Fibroblast of skin of left quadriceps (primary cell): Measurements from ENCODE around the gene ZFR2.
"Not testable (repeated sequence)": the region's sequence is repeated elsewhere in the genome, so short reads cannot be mapped to it uniquely, and the experiment has no call there.

Source experiments
- DNase-seq, 2 experiments: peaks; one replicate each; pipeline ENCODE4 v3.0.0-alpha.2; 2013; ENCODE audit warnings: low read depth in 2 of 2

The ZFR2 gene

DNA sequence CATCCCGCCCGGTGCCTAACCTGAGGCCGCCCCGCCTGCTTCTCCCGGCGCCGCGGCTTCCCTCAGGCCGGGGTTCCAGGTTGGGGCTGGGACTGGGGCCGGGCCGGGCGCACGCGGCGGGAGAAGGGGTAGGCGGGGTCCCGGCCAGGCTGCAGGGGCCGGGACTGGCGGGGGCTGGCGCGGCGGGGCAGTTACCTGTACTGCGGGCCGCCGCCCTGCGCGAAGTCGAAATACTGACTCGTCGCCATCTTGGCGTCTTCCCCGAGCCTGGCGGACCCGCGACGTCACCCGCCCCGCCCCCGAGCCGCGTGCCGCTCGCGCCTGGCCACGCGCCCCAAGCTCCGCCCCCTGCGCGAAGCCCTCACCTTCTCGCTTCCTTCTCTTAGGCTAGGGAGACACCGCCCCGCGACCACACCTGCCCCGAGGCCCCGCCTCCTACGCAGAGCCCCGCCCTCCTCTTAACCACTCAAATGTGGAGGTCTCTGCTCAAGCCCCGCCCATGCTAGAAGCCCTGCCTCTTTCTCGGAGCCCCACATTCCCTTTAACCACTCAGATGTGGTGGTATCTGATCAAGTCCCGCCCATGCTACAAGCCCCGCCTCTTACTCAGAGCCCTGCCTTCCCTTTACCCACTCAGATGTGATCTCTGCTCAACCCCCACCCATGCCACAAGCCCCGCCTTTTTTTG is at the start of gene ZFR2:
Gene ZFR2, minus strand, starts transcription at position 269 of the 687 bp plus-strand sequence. Its CDS starts 21 bp downstream, at position 248.
- no peak for DNase-seq

DNA sequence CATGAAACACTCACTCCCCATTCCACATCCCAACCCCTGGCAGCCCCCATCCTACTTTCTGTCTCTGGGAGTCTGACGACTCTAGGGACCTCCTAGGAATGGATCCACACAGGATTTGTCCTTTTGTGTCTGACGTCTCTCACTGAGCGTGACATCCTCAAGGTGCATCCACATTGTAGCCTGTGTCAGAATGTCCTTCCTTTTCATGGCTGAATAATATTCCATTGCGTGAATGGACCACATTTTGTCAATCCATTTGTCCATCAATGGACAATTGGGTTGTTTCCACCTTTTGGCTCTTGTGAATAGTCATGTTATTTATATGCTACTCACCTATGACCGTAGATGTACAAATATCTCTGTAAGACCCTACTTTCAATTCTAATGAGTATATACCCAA is 47.2 kb upstream of the ZFR2 start:
- DNase-seq: no peak

DNA sequence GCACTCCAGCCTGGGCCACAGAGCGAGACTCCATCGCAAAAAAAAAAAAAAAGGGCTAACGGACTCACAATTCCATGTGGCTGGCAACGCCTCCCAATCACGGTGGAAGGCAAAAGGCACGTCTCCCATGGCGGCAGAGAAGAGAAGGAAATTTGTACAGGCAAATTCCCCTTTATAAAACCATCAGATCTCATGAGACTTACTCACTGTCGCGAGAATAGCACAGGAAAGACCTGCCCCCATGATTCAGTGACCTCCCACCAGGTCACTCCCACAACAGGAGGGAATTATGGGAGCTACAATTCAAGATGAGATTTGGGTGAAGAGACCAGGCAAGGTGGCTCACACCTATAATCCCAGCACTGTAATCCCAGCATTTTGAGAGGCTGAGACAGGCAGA is 45.4 kb upstream of the ZFR2 start:
- DNase-seq: no peak

DNA sequence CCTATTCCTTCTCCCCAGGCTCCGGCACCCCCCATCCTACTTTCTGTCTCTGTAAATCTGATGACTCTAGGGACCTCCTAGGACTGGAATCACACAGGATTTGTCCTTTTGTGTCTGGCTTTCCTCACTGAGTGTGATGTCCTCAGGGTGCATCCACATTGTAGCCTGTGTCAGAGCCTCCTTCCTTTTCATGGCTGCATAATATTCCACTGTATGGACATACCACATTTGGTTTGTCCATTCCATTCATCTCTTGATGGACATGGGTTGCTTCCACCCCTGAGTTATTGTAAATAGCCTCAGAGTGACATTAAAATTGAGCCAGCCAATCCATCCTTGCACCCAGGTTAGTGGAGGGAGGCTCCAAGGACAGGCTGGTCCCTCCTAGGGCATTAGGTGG is 41.3 kb upstream of the ZFR2 start:
- DNase-seq: no peak

DNA sequence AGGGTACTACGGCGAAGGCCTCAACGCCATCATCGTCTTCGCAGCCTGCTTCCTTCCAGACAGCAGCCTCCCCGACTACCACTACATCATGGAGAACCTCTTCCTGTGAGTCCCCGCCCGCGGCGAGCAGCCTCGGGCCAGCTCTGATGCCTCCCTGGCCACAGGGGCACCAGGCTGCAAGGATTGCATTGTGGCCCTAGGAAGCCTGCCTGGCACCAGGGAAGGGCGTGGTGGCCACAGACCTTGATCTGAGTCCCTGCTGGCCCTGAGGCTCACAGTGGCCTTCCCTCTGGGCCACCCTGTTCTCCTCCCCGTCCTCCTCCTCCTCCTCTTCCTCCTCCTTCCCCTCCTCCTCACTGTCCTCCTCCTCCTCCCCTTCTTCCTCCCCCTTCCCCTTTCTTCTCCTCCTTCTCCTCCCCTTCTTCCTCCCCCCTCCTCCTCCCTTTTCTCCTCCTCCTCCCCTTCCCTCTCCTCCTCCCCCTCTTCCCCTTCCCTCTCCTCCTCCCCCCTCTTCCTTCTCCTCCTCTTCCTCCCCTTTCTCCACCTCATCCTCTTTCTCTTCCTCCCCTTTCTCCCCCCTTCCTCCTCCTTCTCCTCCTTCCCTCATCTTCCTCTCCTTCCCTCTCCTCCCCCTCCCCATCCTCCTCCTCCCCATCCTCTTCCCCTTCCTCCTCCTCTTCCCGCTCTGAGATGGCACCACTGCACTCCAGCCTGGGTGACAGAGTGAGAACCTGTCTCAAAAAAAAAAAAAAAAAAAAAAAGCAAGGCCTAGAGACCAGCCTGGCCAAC is 39.6 kb upstream of the ZFR2 start:
- DNase-seq: no peak

DNA sequence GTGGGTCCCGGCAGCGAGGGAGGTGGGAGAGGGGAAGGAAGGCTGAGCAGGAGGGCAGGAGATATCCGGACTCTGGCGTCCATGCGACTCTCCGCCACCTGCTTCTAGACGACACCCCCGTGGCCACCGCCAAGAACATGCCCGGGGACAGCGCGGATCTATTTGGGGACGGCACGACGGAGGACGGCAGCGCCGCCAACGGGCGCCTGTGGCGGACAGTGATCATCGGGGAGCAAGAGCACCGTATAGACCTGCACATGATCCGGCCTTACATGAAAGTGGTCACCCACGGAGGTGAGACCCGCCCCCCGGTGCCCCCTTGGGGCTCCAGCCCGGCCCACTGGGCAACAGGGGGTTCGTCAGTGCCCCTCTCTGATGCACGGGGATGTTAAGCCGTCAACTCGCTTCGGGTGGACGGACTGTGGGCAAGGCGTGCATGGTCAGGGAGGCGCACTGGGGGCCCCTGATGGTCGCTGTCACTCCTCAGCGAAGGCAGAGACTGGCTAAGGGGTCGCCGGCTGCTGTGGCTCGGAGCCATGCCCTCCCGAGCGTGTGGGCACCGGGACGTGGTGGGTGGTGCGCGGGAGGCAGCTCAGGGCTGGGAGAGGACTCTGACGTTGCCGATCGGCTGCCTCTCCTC is 38.9 kb upstream of the ZFR2 start:
- no peak for DNase-seq

DNA sequence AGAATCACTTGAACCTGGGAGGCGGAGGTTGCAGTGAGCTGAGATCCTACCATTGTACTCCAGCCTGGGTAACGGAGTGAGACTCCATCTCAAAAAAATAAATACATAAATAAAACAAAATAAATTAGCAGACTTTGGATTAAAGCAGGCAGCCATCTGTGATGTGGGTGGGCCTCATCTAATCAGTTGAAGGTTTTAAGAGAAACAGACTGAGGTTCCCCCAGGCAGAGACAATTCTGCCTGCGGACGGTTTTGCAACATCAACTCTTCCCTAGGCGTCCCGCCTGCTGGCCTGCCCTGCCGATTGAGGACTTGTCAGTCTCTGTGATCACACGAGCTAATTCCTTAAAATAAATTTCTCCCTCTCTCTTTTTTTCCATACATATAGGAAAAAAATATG is 35.4 kb upstream of the ZFR2 start:
- DNase-seq: no peak

DNA sequence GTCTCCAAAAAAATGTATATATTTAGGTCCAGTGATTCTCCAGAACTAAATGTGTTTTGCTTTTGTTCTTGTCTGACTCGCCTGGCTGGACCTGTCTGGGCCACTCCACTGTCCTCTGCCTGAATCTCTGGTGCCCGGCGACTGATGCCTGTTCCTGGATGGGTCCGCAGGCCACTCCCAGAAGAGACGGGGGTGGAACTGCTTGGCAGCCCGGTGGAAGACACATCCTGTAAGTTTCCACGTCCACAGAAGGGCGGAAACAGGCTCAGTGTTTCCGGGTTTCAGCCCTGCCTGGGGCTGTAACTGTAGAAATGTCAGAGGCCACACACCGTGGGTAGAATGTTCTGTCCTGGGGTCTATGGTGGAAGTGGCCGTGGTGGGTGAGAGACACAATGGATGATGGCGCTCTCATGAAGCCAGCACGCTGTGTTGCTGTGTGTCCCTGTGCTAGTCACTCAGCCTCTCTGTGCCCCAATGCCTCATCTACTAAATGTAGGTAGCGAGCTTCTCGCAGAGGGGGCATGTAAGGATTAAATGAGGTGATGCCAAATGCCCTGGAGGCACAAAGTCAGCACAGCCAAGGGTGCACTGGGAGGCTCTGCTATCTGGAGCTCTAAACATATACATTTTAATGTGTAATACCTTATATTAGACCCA is 33.6 kb upstream of the ZFR2 start:
- DNase-seq: no peak

DNA sequence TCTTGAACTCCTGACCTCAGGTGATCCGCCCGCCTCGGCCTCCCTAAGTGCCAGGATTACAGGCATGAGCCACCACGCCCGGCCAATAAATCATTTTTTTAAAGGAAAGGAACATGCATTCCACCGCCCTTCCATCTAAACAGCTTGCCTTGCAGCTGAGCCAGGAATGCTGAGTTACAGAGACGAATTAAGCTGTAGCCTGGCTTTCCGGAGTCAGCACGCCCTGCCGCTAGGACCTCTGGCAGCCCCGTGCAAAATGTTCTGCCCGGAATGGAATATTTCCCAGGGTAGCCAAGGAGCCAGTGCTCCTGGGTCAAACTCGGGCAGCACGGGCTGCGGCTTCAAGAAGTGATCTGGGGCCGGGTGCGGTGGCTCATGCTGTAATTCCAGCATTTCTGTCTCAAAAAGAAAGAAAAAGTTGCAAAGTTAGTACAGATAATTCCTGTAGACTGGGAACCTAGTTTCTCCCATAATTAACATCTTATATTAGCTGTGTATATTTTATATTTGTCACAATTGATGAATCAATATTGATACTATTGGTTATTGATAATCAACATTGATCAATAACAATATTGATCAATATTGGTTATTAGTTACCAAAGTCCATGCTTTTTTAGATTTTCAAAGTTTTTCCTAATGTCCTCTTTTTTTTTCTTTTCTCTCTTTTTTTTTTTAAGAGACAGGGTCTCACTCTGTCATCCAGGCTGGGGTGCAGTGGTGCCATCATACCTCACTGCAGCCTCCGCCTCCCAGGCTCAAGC is 30.9 kb upstream of the ZFR2 start:
- no peak for DNase-seq

DNA sequence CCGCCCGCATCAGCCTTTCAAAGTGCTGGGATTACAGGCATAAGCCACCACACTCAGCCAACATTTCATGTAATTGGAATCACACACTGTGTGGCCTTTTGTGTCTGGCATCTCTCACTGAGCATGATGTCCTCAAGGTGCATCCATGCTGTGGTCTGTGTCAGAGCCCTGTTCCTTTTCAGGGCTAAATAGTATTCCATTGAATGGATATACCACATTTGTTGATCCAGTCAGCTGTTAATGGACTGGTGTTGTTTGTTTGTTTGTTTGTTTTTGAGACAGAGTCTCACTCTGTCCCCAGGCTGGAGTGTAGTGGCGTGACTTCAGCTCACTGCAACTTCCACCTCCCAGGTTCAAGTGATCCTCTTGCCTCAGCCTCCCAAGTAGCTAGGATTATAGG is 29.6 kb upstream of the ZFR2 start:
- DNase-seq: no peak

DNA sequence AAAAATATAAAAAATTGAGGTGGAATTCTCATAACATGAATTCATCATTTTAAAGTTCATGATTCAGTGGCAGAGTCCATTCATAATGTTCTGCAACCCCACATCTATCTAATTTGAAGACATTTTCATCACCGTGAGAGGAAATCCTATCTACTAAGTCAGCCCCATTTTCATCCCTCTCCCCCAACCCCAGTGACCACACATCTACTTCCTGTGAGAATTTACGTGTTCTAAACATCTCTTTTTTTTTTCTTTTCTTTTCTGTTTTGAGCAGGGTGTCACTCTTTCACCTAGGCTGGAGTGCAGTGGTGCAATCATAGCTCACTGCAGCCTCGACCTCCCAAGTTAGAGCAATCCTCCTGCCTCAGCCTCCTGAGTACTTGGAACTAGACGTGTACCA is 29.1 kb upstream of the ZFR2 start:
- no peak for DNase-seq

DNA sequence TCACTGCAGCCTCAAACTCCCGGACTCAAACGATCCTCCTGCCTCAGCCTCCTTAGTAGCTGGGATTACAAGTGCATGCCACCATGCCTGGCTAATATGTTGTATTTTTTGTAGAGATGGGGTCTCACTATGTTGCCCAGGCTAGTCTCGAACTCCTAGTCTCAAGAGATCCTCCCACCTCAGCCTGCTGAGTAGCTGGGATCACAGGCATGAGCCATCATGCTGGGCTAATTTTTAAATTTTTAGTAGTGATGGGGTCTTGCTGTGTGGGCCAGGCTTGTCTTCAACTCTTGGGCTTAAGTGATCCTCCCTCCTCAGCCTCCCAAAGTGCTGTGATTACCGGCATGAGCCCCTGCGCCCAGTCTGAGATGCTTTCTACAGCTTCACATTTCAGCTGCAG is 26.9 kb upstream of the ZFR2 start:
- DNase-seq: no peak

DNA sequence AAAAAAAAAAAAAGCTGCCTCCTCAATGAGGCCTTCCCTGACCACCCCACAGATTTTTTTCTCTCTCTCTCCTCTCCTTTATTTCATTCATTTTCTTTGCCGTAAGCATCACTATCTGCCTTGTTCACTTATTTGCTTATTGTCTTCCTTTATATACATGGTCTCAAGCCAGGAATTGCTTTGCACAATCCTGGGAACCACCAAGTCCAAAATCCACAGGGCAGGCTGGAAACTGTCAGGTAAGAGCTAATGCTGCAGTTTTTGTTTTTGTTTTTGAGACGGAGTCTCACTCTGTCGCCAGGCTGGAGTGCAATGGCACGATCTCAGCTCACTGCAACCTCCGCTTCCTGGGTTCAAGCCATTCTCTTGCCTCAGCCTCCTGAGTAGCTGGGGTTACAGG is 26.1 kb upstream of the ZFR2 start:
- DNase-seq: not testable (repeated sequence)

DNA sequence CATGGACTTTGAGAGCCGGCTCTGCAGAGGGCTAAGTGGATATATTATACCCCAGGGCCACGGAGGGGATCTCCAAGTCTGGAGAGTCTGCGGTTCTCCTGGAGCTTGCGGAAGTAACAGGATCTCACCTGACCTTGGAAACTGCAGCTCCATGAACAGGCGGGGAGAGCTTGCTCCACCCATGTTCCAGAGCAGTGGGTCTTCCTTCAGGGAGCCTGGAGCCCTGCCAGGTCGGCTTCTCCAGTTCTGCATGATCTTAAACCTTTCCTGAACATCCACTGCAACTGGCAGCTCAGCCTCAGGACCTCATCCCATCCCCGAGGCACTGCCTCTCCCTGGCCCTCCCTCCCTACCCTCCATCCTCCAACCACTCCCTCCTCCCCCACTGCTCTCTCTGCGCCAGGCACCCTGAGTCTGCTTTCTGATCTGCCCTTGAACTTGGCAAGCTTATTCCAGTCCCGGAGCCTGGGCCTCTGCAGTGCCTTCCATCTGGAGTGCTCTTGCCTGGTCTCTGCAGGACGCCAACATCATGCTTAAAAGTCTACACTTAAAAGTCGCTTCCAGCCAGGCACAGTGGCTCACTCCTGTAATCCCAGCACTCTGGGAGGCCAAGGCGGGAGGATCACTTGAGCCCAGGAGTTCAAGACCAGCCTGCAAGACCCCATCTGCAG is 24.8 kb upstream of the ZFR2 start:
- no peak for DNase-seq

DNA sequence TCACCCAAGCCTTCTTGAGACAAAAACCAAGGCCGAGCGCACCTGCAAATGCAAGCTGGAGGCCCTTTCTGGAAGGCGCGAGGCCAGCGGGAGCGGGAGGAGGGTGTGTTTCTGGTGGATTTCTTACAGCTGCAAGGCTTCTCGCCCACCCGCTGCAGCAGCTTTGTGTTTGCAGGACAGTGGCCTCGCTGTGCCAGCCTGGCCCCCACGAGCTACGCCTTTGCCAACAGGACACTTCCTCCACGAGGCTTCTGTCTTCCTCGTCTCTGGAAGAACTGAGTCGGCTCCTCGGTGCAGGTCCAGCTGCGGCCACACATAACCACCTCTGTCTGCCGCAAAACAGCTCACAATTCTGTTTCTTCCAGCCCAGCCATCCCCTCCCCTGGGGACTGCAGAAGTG is 21.8 kb upstream of the ZFR2 start:
- no peak for DNase-seq

DNA sequence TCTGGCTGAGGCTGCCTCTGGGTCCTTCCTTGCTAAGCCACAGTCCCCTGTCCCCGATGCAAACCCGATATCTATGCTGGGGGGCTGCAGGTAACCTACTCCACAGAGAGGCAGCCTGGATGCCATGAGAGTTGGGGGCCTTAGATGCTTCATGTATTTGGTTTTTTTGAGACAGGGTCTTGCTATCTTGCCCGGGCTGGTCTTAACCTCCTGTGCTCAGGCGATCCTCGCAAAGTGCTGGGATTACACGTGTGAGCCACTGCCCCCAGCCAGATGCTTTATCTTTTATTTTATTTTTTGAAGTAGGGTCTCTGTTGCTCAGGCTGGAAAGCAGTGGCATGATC is 13.2 kb upstream of the ZFR2 start:
- no peak for DNase-seq

DNA sequence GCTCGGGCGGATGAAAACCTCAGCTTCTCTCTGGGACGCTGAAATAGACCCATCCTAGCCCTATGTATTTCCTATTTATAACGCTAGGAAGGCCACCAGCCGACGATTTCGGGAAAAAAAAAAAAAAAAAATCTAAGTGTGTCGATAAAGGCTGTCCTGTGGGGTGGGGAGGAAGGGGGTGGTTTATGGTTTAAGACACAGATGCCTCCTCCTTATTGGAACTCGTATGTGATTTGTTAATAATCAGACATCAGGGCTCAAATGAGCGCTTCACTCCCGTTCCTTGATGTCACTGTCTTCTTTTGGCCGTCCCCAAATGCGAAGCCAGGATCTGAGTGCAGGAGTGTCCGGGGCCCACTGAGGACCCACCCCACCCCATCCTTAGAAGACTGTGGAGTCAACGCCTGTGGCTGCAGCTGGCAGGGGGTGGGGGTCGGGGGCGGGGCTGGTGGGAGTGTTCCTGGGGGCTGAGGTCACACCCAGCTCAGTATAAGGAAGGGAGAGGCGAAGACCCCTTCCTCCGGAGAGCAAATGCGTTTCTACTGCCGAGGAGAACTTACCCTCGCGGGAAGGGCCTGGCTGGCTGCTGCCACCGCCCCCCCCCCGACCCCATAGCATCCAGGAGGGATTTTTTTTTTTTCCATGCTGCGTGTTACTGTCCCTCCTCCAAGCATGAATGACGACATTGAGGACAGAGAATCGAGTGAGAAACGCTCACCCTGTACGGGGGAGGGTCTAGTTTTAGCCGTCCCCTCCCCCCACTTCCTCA is 12.6 kb upstream of the ZFR2 start:
- no peak for DNase-seq

DNA sequence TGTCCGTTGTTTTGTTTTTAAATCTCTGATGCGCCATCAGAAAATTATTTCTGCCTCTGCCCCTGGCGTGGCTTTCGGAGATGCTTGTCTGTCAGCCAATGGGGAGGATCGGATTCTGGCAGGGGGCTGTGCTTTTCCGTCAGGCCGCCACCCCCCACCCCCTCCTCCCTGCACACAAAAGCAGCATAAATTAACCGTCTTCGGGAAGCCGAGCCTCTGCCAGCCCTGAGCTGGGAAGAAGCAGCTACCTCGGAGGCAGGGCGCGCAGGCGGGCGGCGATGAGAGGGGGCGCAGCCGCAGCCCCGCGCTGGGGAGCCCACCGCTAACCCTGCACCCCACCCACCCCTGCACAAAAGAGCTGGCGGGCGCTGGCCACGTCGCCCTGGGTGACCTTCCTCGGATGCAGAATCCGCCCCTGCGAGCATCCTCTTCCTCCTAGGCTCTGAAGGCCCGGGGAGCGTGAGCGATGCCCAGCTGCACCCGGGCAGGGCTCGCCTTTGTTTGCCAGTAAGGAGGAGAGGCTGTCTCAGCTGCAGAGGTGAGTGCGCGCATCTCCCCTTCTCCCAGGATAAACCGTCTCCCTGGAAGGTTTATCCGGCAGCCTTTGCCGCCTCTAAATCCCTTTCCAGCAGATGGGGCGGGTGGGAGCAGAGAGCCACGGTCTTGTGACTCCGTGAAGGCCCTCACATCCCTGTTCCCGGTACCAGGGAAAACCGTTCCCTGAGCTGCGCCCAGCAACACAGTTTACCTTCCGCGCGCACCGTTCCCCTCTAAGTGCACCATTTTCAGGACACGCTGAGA is 11.8 kb upstream of the ZFR2 start, which contains the start of gene ATCAY:
Gene ATCAY, plus strand, starts transcription at position 215 of the 801 bp plus-strand sequence. CDS start 5,083 bp downstream, outside the sequence.
- no peak for DNase-seq

DNA sequence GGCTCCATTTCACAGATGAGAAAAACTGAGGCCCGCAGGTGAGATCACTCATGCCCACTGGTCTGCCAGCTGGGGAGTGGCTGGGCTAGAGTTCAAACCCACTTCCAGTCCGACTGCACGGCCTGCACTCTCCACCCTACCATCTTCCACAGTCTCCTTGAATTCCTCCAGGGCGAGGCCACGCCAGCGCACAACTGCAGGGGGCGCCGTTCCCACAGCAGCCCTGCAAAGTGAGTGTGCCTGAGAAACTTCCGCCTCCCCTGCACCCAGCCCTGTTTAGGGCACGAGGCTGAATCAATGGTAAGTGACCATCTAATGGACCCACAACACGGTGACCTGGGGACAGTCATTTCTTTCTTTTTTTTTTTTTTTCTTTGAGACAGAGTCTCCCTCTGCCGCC is 10.8 kb upstream of the ZFR2 start:
- DNase-seq: no peak
